NCI-H69 (cell line): ENCODE results near the gene SLC16A11.
"Not testable (repeated sequence)": the region's sequence is repeated elsewhere in the genome, so short reads cannot be mapped to it uniquely, and the experiment has no call there.

Source experiments
- DNase-seq: peaks from one replicate; lab custom pipeline; 2025; lab: John Stamatoyannopoulos, UW

The SLC16A11 gene

DNA sequence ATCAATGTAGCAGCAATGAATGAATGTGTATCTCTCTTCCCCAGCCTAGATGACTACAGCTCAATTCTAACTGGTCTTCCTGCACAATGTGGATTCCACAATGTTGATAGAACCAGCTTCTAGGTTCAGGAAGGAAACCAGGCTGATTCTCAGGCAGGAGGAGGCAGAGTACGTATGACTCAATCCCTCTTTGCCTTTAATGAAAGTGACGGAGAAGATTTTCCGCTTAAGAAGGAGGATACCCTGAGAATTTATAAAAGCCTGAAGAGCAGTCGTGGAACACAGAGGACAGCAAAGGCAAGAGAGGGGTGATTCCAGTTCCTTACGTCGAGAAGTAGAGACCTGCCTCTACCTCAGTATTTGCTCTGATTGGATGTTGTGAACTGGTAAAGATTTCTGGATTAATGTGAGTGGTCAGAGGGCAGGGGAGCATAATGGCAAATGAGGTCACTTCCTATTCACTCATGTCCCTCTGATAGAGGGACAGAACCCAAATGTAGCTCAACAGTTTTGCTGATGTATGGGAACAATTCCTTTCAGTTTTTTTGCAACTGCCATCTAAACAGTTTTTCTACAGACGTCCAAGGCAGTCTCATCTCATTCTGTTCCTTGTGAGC is 15.0 kb upstream of the SLC16A11 start:
- DNase-seq: no peak

DNA sequence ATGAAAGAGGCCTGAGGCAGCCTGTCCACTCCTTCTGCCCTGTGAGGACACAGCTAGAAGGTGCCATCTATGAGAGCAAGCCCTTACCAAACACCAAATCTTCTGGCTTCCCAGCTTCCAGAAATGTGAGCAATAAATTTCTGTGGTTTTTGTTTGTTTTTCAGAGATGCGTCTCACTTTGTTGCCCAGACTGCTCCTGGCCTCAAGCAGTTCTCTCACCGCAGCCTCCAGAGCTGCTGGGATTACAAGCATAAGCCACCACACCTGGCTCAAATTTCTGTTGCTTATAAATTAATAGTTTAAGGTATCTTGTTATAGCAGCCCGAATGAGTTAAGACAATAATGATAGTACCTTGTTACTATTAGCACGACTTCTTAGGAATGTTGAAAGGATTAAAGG is 12.5 kb upstream of the SLC16A11 start:
- no peak for DNase-seq

DNA sequence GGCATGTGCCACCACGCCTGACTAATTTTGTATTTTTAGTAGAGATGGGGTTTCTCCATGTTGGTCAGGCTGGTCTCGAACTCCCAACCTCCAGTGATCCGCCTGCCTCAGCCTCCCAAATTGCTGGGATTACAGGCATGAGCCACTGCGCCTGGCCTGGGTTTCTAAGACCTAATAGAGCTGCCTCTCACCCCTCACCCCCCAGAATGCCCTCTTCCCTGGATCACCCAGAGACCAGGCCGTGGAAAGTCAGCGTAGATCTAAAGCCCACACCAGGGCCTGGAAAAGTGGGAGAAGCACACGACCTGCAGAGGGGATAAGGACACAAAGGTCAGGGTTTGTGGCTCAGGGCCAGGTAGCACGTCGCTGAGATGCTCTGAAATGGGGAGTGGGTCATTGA is 6.7 kb upstream of the SLC16A11 start:
- DNase-seq: not testable (repeated sequence)

GRCh38 chr17:7048968-7049367 is 5.1 kb upstream of the SLC16A11 start:
- no peak for DNase-seq

- DNase-seq: no peak
Measured at GRCh38 chr17:7047566-7047965, 3.7 kb upstream of the SLC16A11 start.

- not testable (repeated sequence) for DNase-seq
Measured at GRCh38 chr17:7046725-7047397, 3.0 kb upstream of the SLC16A11 start.

GRCh38 chr17:7046127-7046724 is 2.3 kb upstream of the SLC16A11 start:
- no peak for DNase-seq

GRCh38 chr17:7045492-7046126 is 1.7 kb upstream of the SLC16A11 start:
- DNase-seq: peak; percentile 43

- DNase-seq: no peak
Measured at GRCh38 chr17:7043182-7043496, 753 bp downstream of the SLC16A11 start.

GRCh38 chr17:7042501-7043181 is 1.3 kb downstream of the SLC16A11 start:
- no peak for DNase-seq

- no peak for DNase-seq
Measured at GRCh38 chr17:7041607-7042500, 2.0 kb downstream of the SLC16A11 start.

DNA sequence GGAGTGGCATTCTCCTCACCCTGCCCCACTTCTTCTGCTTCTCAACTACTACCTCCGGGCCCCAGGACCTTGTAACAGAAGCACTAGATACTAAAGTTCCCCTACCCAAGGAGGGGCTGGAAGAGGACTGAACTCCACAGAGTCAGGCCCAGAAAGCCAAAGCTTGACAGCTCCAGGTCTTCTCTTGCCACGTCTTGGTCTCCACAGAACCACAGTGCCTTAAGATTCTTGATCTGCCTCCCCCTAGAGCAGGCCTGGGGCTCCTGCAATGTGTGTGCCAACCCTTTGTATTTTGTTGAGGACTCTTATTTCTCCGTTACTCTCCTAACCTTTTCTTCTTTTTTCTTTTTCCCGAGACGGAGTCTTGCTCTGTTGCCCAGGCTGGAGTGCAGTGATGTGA is 4.1 kb downstream of the SLC16A11 start:
- DNase-seq: no peak

- DNase-seq: no peak
Measured at GRCh38 chr17:7038025-7038862, 5.6 kb downstream of the SLC16A11 start.

DNA sequence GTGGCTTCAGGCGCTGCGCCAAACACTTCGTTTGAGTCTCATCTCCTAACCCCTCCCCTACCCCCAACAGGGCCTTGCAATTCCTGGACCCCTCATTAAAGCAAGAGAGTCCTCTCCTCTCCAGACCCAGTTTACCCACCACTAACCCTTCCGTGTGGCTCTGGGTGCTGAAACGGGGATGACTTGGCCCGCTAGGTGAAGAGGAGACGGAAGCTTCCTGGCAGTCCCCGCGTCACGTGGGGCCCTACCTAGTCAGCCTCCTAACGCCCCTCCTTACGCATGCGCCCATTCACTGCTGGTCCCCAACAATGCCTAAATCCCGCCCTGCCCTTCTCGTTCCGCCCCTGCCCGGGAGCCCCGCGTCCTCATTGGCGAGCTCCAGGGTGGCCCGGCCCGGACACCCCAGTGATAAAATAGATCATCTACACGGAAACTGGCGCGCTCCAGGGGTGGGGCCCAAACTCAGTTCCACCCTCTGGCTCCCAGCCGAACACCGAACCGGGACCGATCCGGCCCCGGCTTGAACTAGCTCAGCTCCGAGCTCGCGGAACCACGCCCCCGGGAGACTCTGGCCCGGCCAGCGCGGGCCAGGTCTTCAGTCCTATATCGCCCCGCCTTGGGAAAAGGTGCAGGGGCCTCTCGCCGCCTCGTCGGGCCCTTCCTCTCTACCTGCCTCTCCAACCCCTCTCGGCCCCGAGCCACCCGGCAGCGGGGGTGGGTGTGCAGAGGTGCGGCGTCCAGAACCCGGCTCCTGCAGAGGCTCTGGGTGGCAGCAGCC is 8.1 kb downstream of the SLC16A11 start, which contains the start of gene SLC16A13:
SLC16A13 (plus strand) TSS at position 425 of the 778 bp plus-strand sequence. CDS start 368 bp downstream, outside the sequence.
- peak; percentile 93 for DNase-seq

- no peak for DNase-seq
Measured at GRCh38 chr17:7034955-7035590, 8.8 kb downstream of the SLC16A11 start.

- no peak for DNase-seq
Measured at GRCh38 chr17:7029659-7030058, 14.2 kb downstream of the SLC16A11 start.

DNA sequence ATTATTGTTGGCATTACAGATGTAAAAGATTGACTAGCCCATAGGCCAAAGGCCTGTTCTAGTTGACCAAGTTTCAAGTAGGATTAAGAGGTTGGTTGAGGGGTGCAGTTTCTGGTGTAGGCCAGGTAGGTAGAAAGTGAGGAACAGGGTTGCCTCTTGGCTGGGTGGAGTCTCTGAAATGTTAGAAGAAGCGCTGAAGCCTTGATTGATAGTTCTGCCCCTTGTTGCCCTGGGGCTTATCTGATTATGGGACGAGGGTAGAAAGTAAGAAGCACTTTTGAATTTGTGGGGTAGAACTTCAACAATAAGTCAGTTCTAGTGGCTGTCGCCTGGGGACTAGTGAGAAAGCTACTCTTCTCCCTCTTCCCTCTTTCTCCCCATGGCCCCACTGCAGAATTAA is 14.8 kb downstream of the SLC16A11 start:
- DNase-seq: no peak

DNA sequence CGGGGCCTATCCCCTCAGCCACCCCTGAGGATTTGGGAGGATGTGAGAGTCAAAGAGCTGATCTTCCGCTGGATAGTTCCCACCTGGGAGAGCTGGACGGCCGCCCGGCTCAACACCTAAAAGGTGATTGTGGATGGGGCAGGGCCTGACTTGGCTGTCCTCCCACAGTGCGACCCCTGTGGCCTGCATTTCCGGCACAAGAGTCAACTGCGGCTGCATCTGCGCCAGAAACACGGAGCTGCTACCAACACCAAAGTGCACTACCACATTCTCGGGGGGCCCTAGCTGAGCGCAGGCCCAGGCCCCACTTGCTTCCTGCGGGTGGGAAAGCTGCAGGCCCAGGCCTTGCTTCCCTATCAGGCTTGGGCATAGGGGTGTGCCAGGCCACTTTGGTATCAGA is 16.6 kb downstream of the SLC16A11 start:
- no peak for DNase-seq

GRCh38 chr17:7026471-7027115 is 17.3 kb downstream of the SLC16A11 start:
- no peak for DNase-seq
